GM12801 (cell line): ENCODE measurements around the gene PCNX1.

Experiments used
- TF ChIP-seq, protein P1 (sequence below): IDR thresholded peaks from one replicate; pipeline ENCODE4 v1.5.1; 2011; ENCODE audit warnings: control low read depth; ENCODE audit not compliant: insufficient read length; ENCODE audit errors: extremely low read depth

Gene PCNX1

DNA sequence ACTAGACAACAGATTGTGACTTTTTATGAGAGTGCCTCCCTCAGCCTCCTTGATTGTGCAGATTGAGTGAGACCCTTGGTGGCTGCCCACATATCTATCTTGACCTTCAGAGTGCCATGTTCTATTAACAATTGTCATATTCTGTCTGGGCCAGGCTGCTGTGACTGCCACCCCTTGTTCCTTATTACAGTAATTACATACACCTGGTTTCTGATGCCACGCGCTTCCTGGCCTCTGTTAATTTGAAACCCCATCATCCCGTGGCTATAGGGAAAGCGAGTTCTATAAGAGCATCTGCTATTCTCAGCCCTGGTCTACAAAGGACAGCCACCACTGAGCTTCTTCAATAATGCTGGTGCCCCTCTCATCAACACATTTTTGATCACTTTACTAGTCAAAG lies 228.7 kb downstream of the PCNX1 start:
- TF ChIP-seq, protein P1, sequence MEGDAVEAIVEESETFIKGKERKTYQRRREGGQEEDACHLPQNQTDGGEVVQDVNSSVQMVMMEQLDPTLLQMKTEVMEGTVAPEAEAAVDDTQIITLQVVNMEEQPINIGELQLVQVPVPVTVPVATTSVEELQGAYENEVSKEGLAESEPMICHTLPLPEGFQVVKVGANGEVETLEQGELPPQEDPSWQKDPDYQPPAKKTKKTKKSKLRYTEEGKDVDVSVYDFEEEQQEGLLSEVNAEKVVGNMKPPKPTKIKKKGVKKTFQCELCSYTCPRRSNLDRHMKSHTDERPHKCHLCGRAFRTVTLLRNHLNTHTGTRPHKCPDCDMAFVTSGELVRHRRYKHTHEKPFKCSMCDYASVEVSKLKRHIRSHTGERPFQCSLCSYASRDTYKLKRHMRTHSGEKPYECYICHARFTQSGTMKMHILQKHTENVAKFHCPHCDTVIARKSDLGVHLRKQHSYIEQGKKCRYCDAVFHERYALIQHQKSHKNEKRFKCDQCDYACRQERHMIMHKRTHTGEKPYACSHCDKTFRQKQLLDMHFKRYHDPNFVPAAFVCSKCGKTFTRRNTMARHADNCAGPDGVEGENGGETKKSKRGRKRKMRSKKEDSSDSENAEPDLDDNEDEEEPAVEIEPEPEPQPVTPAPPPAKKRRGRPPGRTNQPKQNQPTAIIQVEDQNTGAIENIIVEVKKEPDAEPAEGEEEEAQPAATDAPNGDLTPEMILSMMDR = no peak

DNA sequence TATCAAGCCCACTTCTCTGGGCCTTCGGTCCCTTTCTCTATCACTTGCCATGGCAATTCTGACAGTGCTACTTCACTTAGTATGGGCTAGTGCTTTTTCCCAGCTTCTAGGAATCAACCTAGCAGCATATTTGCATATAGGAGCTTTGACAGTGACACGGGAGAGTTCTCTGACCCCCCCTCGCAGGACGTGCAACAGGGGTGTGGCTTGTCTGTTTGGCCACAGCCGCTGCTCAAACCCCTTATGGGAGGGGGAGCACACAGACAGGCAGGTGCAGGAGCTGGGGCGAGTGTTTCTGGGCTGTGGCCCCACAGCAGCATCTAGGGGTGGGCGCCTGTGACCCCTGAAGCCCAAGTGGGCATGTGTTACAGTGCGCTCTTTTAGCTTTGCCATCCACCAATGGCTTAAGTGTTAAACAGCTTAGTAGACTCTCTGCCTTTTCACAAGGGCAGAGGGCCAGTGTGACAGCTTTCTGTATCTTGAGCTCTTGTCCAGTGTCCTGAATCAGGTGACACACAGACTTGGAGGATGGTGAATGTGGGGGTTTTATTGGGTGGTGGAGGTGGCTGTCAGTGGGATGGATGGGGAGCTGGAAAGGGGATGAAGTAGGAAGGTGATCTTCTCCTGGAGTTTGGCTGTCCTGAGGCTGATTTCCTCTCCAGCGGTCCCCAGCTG lies 229.3 kb downstream of the PCNX1 start:
- TF ChIP-seq, protein P1 = no peak

DNA sequence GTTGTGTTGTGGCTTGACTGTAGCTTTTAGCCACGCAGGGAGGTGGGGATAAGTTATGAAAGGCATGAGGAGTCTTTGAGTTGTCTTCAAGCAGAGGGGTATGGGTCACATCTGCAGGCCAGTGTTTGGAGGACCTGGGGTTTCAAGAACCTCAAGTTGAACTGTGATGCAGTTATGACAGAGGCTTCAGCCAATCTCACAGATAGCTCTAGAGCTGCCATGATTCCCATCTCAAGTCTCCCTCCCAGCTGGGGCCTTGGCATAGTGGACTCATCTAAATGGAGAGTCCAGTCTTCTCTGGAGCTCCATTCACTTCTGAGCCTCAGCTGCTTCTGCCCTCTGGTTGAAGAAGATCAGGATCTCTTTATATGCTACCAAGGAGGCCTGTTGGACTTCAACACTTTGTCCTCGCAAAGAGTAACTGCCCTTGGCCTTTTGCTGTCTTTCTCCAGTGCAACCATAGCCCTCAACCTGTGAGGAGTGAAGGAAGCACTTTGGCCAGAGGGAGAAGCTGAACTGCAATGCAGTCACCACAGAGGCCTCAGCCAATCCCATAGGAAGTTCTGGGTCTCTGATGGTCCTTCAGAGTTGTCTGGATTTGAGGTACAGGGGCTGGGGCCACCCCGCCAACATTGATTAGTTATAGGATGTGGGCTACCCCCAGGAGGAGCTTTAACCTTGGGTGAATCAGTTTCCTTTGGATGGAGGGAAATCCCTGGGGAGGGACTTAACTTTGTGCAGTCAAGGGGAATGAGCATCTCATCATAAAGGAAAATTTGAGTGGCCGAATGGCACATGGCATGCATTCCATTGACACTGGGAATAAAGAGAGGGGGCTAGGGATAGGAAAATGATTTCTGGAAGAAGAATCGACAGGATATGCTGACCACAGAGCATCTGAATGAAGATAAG lies 230.5 kb downstream of the PCNX1 start:
- TF ChIP-seq, protein P1 = no peak

DNA sequence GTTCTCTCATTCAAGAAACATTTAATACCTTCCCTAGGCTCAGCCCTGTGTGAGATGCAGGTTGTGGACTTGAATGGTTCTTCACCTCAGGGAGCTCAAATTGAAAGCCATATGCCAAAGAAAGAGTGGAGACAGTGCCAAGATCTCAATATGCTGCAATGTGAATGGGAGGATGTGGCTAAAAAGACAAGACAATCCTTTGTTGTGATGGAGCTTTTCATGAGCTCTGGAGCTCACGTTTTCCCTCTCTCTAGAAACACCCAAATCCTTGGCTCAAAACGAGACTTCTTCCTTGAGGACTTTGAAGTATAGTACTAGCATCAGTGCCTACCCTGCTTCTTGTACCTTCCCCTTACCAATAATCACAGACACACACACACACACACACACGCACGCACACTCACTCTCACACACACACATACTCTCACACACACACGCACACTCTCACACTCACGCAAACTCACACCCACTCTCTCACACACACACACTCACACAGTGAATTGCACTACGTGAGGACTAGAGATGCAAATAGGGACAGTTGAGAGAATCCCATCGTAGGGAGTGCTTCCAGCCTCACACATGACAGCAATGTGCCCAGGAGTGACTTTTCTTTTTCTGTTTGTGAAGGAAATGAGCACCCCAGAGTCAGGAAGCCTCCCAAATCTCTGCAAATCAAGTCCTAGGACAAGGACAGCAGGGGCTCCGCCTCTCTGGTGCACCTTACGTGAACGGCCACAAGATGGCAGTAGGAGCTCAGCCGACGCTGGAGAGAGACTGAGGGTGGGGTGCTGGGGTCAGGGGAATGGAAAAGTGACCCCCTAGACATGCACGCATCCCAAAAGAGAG lies 231.4 kb downstream of the PCNX1 start:
- TF ChIP-seq, protein P1 = no peak

DNA sequence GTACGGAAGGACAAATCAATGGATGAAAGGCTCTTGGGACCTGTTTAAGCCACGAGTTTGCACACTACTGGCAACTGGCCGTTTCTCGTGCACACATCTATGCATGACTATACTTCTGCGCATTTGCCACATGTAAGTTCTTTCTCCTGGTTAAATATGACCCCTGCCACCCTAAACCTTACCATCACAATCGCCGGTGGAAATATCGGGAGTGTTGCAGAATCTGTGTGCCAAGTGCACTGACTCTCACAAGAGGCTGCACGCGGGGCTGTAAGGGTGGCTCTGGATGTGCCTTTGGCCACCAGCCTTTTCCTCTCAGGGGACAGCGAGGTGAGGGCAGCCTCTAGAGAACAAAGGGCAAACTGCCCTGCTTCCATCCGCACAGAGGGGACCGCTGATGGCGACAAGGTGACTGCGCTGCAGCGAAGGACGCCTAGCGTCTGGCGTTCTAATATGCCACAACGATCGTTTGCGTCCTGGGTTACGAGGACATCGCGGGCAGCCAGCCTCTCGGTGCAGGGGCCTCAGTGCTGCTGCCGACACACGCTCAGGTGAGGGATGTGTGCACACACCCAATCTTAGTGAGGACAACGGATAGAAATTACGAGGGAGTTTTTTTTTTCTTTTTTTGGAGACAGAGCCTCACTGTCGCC lies 232.2 kb downstream of the PCNX1 start:
- TF ChIP-seq, protein P1 = no peak

DNA sequence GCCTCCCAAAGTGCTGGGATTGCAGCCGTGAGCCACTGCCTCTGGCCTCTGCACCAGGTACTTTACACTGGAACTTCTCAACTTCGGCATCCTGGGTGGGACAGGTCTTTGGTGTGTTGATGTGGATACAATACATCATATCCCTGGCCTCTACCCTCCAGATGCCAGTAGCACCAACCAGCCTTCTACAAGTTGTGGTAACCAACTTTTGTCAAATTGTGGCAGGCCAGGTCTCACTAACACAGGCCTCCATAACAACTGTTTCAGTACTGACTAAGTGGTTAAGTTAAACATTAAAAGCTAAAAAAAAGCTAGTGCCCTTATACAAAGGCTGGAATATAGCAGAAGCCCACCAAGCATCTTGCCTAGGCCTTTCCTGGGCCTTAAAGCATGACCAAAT lies 232.9 kb downstream of the PCNX1 start:
- TF ChIP-seq, protein P1 = no peak
